ENCODE measurements around the gene CCDC87. TPM values are rescaled to one million over a fixed set of nuclear protein-coding genes. Genes with fewer than 3 reads are reported as not detected.

CCDC87 gene
- total and polyA plus RNA-seq, 2 experiments from 2014 or later, result 0.39 to 1.2 TPM

DNA sequence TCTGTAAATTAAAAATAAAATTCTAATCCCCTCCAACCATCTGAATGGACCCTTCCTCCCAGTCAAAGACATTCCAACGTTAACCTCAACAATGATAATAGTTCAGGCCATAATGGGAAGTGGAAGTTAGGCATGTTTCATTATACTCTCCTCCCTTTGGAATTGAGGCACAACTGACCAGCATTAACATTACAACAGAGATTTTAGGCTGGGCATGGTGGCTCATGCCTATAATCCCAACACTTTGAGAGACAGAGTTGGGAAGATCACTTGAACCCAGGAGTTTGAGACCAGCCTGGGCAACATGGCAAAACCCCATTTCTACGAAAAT is 22.0 kb downstream of the CCDC87 start (continued):
- no peak for TF ChIP-seq ZNF462 (CRISPR knock-in tag; IDR thresholded peaks at IDR 0.05)

- Mint-ChIP-seq H3K9me3 (peaks cover 35% of the 10 kb centered on the region), H3K36me3 (ENCODE audit: low read depth) (peaks cover 27% of the 10 kb centered on the region), H3K4me1 (peaks cover 21% of the 10 kb centered on the region), H3K27me3 (ENCODE audit: insufficient read depth, low read depth, poor library complexity) (peaks cover 25% of the 10 kb centered on the region), H3K27ac (peak overlapping the region; percentile 86), H3K4me3 (peak overlapping the region; percentile 1; the same call in 1 of the 3 replicates)
- Histone ChIP-seq H3K4me3 (no peak overlapping the region), H2AFZ (no peak overlapping the region), H3K36me3 (ENCODE audit: insufficient read depth) (no peaks in the 10 kb centered on the region), H3K79me2 (replicated peaks; ENCODE audit: insufficient read depth) (no peaks in the 10 kb centered on the region), H3K27me3 (ENCODE audit: insufficient read depth) (peaks cover 6% of the 10 kb centered on the region; the same call in 1 of the 2 replicates), H4K20me1 (replicated peaks; ENCODE audit: insufficient read depth) (no peaks in the 10 kb centered on the region), H3K4me2 (peak overlapping the region; percentile 40; the same call in 1 of the 2 replicates), H3K9me2 (ENCODE audit: insufficient read depth) (no peaks in the 10 kb centered on the region), H3F3A (replicated peaks; ENCODE audit: low read depth) (peaks cover 11% of the 10 kb centered on the region; the same call in 1 of the 2 replicates), H3K4me1 (ENCODE audit: insufficient read depth) (peaks cover 23% of the 10 kb centered on the region), H3K27ac (ENCODE audit: low read depth) (peak overlapping the region; percentile 92)
- peak; percentile 47 for ATAC-seq
- peak; percentile 68 for DNase-seq (ENCODE audit: low spot score)
- TF ChIP-seq REST (IDR thresholded peaks at IDR 0.05; ENCODE audit: unreplicated experiment) (no peak), ZNF462 (CRISPR knock-in tag; IDR thresholded peaks at IDR 0.05) (0 out of 2 replicates have a peak, but pooled peaks have one; percentile 34), EZH2 (IDR thresholded peaks at IDR 0.05; ENCODE audit: low read depth, unreplicated experiment) (no peak), POLR2AphosphoS5 (IDR thresholded peaks at IDR 0.05; ENCODE audit: low read depth) (no peak)
These were observed 22.6 kb downstream of the CCDC87 start for GRCh38 chr11:66570079-66570849.
